Ishikawa (cell line): Measurements from ENCODE around the gene EZH2.

ENCODE experiments used
- CEBPB ChIP-seq: IDR thresholded peaks from 2 replicates; pipeline ENCODE4 v1.6.1; 2012
- CREB1 ChIP-seq: IDR thresholded peaks from 2 replicates; pipeline ENCODE4 v1.6.1; 2012; ENCODE audit warnings: low read depth
- EP300 ChIP-seq: IDR thresholded peaks from 2 replicates; pipeline ENCODE4 v1.6.1; 2012; ENCODE audit warnings: borderline replicate concordance
- FOXM1 ChIP-seq: IDR thresholded peaks from 2 replicates; pipeline ENCODE4 v1.6.1; 2012; ENCODE audit warnings: low read depth, borderline replicate concordance
- MAX ChIP-seq: IDR thresholded peaks from 2 replicates; pipeline ENCODE4 v1.6.1; 2012
- NFIC ChIP-seq: IDR thresholded peaks from 2 replicates; pipeline ENCODE4 v1.6.1; 2012
- RAD21 ChIP-seq: IDR thresholded peaks from 2 replicates; pipeline ENCODE4 v1.6.1; 2012; ENCODE audit warnings: low read depth
- TAF1 ChIP-seq: IDR thresholded peaks from 2 replicates; pipeline ENCODE4 v1.6.1; 2012; ENCODE audit warnings: low read depth, mild to moderate bottlenecking
- TCF12 ChIP-seq: IDR thresholded peaks from 2 replicates; pipeline ENCODE4 v1.6.1; 2012; ENCODE audit warnings: low read depth
- ZBTB7A ChIP-seq: IDR thresholded peaks from 2 replicates; pipeline ENCODE4 v1.6.1; 2012; ENCODE audit warnings: low read depth
- TF ChIP-seq, protein P1 (sequence below): IDR thresholded peaks from 2 replicates; pipeline ENCODE4 v1.6.1; 2012; ENCODE audit warnings: low read depth, mild to moderate bottlenecking

DNA sequence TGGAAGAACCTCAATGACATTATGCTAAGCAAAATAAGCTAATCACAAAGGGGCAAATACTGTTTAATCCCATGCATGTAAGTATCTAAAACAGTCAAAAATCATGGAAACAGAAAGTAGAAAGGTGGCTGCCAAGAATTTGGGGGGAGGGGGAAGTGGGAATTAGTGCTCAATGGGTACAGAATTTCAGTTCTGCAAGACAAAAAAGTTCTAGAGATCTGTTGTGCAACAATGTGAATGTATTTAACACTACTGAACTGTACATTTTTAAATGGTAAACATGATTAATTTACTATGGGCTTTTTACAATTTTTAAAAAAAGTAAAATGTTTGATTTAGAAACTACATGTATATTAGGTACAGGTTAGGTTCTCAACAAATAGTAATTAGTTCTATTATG, 11.9 kb downstream of the EZH2 start:
- no peak for TF ChIP-seq CEBPB
- TF ChIP-seq, protein P1, sequence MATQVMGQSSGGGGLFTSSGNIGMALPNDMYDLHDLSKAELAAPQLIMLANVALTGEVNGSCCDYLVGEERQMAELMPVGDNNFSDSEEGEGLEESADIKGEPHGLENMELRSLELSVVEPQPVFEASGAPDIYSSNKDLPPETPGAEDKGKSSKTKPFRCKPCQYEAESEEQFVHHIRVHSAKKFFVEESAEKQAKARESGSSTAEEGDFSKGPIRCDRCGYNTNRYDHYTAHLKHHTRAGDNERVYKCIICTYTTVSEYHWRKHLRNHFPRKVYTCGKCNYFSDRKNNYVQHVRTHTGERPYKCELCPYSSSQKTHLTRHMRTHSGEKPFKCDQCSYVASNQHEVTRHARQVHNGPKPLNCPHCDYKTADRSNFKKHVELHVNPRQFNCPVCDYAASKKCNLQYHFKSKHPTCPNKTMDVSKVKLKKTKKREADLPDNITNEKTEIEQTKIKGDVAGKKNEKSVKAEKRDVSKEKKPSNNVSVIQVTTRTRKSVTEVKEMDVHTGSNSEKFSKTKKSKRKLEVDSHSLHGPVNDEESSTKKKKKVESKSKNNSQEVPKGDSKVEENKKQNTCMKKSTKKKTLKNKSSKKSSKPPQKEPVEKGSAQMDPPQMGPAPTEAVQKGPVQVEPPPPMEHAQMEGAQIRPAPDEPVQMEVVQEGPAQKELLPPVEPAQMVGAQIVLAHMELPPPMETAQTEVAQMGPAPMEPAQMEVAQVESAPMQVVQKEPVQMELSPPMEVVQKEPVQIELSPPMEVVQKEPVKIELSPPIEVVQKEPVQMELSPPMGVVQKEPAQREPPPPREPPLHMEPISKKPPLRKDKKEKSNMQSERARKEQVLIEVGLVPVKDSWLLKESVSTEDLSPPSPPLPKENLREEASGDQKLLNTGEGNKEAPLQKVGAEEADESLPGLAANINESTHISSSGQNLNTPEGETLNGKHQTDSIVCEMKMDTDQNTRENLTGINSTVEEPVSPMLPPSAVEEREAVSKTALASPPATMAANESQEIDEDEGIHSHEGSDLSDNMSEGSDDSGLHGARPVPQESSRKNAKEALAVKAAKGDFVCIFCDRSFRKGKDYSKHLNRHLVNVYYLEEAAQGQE = no peak
- no peak for TF ChIP-seq MAX
- no peak for TF ChIP-seq ZBTB7A
- no peak for TF ChIP-seq RAD21
- TF ChIP-seq EP300 = no peak
- no peak for TF ChIP-seq NFIC
- no peak for TF ChIP-seq TAF1
- no peak for TF ChIP-seq FOXM1
- TF ChIP-seq CREB1 = no peak
- no peak for TF ChIP-seq TCF12
